ENCODE measurements around the gene ARID5B.

DNA sequence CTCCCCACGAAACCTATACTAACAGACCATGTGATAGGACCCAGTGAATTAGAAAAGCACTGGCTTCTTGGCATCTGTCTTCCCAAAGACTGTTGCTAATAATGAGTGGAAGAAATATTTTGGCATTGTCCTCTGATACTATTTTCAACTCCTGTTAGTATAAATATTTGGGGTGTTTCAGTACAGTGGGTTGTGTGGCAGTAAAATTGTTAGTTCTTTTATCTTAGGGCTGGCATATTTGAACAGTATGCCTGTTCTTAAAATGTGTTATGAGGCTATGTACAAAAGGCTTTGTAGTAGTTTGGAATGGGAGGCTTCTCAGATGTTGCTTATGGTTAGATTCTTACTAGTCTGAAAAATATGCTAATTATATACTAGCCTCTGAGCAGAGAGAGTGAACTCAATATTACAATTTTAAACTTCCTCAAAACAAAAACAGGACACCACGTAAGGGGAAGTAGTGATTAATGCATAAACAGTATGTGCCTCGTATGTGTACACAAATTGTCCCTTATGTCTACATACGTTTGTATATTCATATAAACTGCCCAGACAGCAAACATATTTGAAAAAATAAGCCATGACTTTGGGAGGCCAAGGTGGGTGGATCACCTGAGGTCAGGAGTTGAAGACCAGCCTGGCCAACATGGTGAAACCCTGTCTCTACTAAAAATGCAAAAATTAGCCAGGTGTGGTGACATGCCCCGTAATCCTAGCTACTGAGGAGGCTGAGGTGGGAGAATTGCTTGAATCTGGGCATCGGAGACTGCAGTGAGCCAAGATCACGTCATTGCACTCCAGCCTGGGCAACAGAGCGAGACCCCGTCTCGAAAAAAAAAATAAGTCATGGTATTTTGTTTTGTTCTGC, 115.4 kb downstream of the ARID5B start:
- TF ChIP-seq EZH2 (IDR thresholded peaks at IDR 0.05; ENCODE audit: borderline replicate concordance, insufficient read depth, low read length, poor library complexity, severe bottlenecking) (no peak), TAF1 (IDR thresholded peaks at IDR 0.05; ENCODE audit: low read depth) (no peak), RAD21 (conservative IDR thresholded peaks at IDR 0.05) (no peak), POLR2AphosphoS5 (IDR thresholded peaks at IDR 0.05) (no peak), EP300 (conservative IDR thresholded peaks at IDR 0.05; ENCODE audit: poor library complexity, severe bottlenecking) (no peak), SMC3 (conservative IDR thresholded peaks at IDR 0.05; ENCODE audit: poor library complexity) (no peak)
- TF ChIP-seq, protein P1, sequence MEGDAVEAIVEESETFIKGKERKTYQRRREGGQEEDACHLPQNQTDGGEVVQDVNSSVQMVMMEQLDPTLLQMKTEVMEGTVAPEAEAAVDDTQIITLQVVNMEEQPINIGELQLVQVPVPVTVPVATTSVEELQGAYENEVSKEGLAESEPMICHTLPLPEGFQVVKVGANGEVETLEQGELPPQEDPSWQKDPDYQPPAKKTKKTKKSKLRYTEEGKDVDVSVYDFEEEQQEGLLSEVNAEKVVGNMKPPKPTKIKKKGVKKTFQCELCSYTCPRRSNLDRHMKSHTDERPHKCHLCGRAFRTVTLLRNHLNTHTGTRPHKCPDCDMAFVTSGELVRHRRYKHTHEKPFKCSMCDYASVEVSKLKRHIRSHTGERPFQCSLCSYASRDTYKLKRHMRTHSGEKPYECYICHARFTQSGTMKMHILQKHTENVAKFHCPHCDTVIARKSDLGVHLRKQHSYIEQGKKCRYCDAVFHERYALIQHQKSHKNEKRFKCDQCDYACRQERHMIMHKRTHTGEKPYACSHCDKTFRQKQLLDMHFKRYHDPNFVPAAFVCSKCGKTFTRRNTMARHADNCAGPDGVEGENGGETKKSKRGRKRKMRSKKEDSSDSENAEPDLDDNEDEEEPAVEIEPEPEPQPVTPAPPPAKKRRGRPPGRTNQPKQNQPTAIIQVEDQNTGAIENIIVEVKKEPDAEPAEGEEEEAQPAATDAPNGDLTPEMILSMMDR (IDR thresholded peaks at IDR 0.05; ENCODE audit: poor library complexity, severe bottlenecking), result no peak
- TF ChIP-seq, protein P2, sequence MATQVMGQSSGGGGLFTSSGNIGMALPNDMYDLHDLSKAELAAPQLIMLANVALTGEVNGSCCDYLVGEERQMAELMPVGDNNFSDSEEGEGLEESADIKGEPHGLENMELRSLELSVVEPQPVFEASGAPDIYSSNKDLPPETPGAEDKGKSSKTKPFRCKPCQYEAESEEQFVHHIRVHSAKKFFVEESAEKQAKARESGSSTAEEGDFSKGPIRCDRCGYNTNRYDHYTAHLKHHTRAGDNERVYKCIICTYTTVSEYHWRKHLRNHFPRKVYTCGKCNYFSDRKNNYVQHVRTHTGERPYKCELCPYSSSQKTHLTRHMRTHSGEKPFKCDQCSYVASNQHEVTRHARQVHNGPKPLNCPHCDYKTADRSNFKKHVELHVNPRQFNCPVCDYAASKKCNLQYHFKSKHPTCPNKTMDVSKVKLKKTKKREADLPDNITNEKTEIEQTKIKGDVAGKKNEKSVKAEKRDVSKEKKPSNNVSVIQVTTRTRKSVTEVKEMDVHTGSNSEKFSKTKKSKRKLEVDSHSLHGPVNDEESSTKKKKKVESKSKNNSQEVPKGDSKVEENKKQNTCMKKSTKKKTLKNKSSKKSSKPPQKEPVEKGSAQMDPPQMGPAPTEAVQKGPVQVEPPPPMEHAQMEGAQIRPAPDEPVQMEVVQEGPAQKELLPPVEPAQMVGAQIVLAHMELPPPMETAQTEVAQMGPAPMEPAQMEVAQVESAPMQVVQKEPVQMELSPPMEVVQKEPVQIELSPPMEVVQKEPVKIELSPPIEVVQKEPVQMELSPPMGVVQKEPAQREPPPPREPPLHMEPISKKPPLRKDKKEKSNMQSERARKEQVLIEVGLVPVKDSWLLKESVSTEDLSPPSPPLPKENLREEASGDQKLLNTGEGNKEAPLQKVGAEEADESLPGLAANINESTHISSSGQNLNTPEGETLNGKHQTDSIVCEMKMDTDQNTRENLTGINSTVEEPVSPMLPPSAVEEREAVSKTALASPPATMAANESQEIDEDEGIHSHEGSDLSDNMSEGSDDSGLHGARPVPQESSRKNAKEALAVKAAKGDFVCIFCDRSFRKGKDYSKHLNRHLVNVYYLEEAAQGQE (IDR thresholded peaks at IDR 0.05; ENCODE audit: borderline replicate concordance), result no peak

All from neural cell (in vitro differentiated cells).